Thymus (tissue), 11 donors: ENCODE results near the gene CLNK. TPM values are rescaled to one million over a fixed set of nuclear protein-coding genes. Genes with fewer than 3 reads are reported as not detected.

Experiments used
- DNase-seq, 9 donors: peaks; one replicate each; pipeline ENCODE4 v3.0.0-alpha.2; 2013; ENCODE audit warnings: low spot score in 9 of 9, low read depth in 6 of 9, missing footprints in 1 of 9
- H3K27ac ChIP-seq, 2 donors: one replicate each; pipeline ENCODE4 v1.5.1; 2013; ENCODE audit warnings: control low read depth in 1 of 2, low read depth in 1 of 2, low read length in 1 of 2, mild to moderate bottlenecking in 1 of 2, moderate library complexity in 1 of 2
- H3K27me3 ChIP-seq, 2 donors: one replicate each; pipeline ENCODE4 v1.5.1; 2013; ENCODE audit warnings: low read length in 1 of 2; ENCODE audit not compliant: control insufficient read depth in 2 of 2, insufficient read depth in 1 of 2
- H3K36me3 ChIP-seq, 2 donors: one replicate each; pipeline ENCODE4 v1.5.1; 2013; ENCODE audit warnings: low read length in 1 of 2, mild to moderate bottlenecking in 1 of 2, moderate library complexity in 1 of 2; ENCODE audit not compliant: control insufficient read depth in 2 of 2, insufficient read depth in 2 of 2
- H3K4me1 ChIP-seq, 2 donors: one replicate each; pipeline ENCODE4 v1.5.1; 2013; ENCODE audit warnings: low read length in 2 of 2; ENCODE audit not compliant: control insufficient read depth in 2 of 2, insufficient read depth in 2 of 2
- H3K4me3 ChIP-seq, 2 donors: one replicate each; pipeline ENCODE4 v1.5.1; 2013; ENCODE audit warnings: low read length in 2 of 2, control low read depth in 1 of 2, mild to moderate bottlenecking in 1 of 2
- H3K9me3 ChIP-seq, 2 donors: one replicate each; pipeline ENCODE4 v1.5.1; 2013; ENCODE audit warnings: low read length in 1 of 2, mild to moderate bottlenecking in 1 of 2; ENCODE audit not compliant: control insufficient read depth in 2 of 2, insufficient read depth in 1 of 2
- WGBS: extraction: QIAGEN DNeasy Blood & Tissue Kit; methylation state at CpG from one replicate; pipeline ENCODE4 v1.1.7; 2013; 5-methylcytosine and 5-hydroxymethylcytosine counted together
- polyA plus RNA-seq: library from polyadenylated mRNA; stranded (reverse); fragments of 200-250 nt; gene quantifications from one replicate; pipeline ENCODE4 v1.2.3, GENCODE V29; 2013
- total RNA-seq: library from RNA; stranded (reverse); fragments of 120-200 nt; gene quantifications from one replicate; pipeline ENCODE4 v1.2.4, GENCODE V29; 2013
- donor health status: healthy.

Gene CLNK
- total and polyA plus RNA-seq, 2 donors, result 1.9 to 2.6 TPM

- WGBS, result 95% methylated on average over 2 of the region's 2 CpGs
- Histone ChIP-seq H3K27me3 (peaks cover 19 to 33% of the 10 kb centered on the region in 2 donors), H3K4me3 (no peak overlapping the region), H3K27ac (no peak overlapping the region), H3K9me3 (no peaks in the 10 kb centered on the region), H3K4me1 (peaks cover 7 to 14% of the 10 kb centered on the region in 2 donors), H3K36me3 (peaks cover 16 to 33% of the 10 kb centered on the region in 2 donors)
- DNase-seq, result no peak
Measured at GRCh38 chr4:10455133-10455532, 229.4 kb downstream of the CLNK start.

GRCh38 chr4:10454726-10455125, 229.8 kb downstream of the CLNK start:
- no peak overlapping the region for H3K4me3 ChIP-seq
- H3K4me1 ChIP-seq, result peaks cover 7 to 14% of the 10 kb centered on the region in 2 donors
- H3K27ac ChIP-seq, result no peak overlapping the region
- DNase-seq, result no peak
- no peaks in the 10 kb centered on the region for H3K9me3 ChIP-seq
- H3K27me3 ChIP-seq, result peaks cover 19 to 29% of the 10 kb centered on the region in 2 donors
- peaks cover 18 to 36% of the 10 kb centered on the region in 2 donors for H3K36me3 ChIP-seq
- 94% methylated on average over 6 of the region's 6 CpGs for WGBS

GRCh38 chr4:10454121-10454520, 230.4 kb downstream of the CLNK start:
- 95% methylated on average over 1 of the region's 1 CpG for WGBS
- no peak for DNase-seq

GRCh38 chr4:10448991-10449390, 235.6 kb downstream of the CLNK start:
- 97% methylated on average over 5 of the region's 5 CpGs for WGBS
- no peak for DNase-seq
- Histone ChIP-seq H3K36me3 (peaks cover 26 to 50% of the 10 kb centered on the region in 2 donors), H3K4me3 (no peak overlapping the region), H3K4me1 (no peaks in the 10 kb centered on the region), H3K27ac (no peak overlapping the region), H3K27me3 (no peaks in the 10 kb centered on the region), H3K9me3 (peaks cover 0 to 4% of the 10 kb centered on the region in 2 donors)

More at GRCh38 chr4:10454121-10454520, 230.4 kb downstream of the CLNK start:
- H3K27ac ChIP-seq, result no peak overlapping the region
- no peak overlapping the region for H3K4me3 ChIP-seq
- peaks cover 7 to 14% of the 10 kb centered on the region in 2 donors for H3K4me1 ChIP-seq
- H3K27me3 ChIP-seq, result peaks cover 15 to 23% of the 10 kb centered on the region in 2 donors
- H3K9me3 ChIP-seq, result no peaks in the 10 kb centered on the region
- peaks cover 18 to 36% of the 10 kb centered on the region in 2 donors for H3K36me3 ChIP-seq

GRCh38 chr4:10442976-10443375, 241.6 kb downstream of the CLNK start:
- Histone ChIP-seq H3K9me3 (peaks cover 0 to 4% of the 10 kb centered on the region in 2 donors), H3K27me3 (no peaks in the 10 kb centered on the region), H3K27ac (no peak overlapping the region), H3K36me3 (peaks cover 19 to 28% of the 10 kb centered on the region in 2 donors), H3K4me1 (no peaks in the 10 kb centered on the region), H3K4me3 (no peak overlapping the region)
- DNase-seq, result no peak
- WGBS, result 97% methylated on average over 5 of the region's 5 CpGs

GRCh38 chr4:10441512-10441911, 243.1 kb downstream of the CLNK start:
- Histone ChIP-seq H3K36me3 (peaks cover 22 to 26% of the 10 kb centered on the region in 2 donors), H3K9me3 (no peaks in the 10 kb centered on the region), H3K27me3 (no peaks in the 10 kb centered on the region), H3K4me1 (no peaks in the 10 kb centered on the region), H3K4me3 (no peak overlapping the region), H3K27ac (no peak overlapping the region)
- no peak for DNase-seq
- WGBS, result 94% methylated on average over 4 of the region's 4 CpGs

GRCh38 chr4:10438924-10439323, 245.6 kb downstream of the CLNK start:
- 97% methylated on average over 1 of the region's 1 CpG for WGBS

GRCh38 chr4:10437735-10438134, 246.8 kb downstream of the CLNK start:
- H3K27me3 ChIP-seq, result no peaks in the 10 kb centered on the region
- no peak for DNase-seq
- H3K4me1 ChIP-seq, result no peaks in the 10 kb centered on the region
- peaks cover 6% of the 10 kb centered on the region in 2 donors for H3K36me3 ChIP-seq
- H3K4me3 ChIP-seq, result no peak overlapping the region
- 97% methylated on average over 1 of the region's 1 CpG for WGBS
- H3K27ac ChIP-seq, result no peak overlapping the region
- H3K9me3 ChIP-seq, result no peaks in the 10 kb centered on the region

More at GRCh38 chr4:10438924-10439323, 245.6 kb downstream of the CLNK start:
- DNase-seq, result no peak
- Histone ChIP-seq H3K4me3 (no peak overlapping the region), H3K4me1 (no peaks in the 10 kb centered on the region), H3K9me3 (no peaks in the 10 kb centered on the region), H3K36me3 (peaks cover 8 to 9% of the 10 kb centered on the region in 2 donors), H3K27ac (no peak overlapping the region), H3K27me3 (no peaks in the 10 kb centered on the region)
